Endothelial cell of hepatic sinusoid (primary cell): ENCODE data around the gene OR6J1.

Experiments
- in situ Hi-C: cut with HindIII; loops from 2 replicates; pipeline ENCODE4 v1.10.0; 2017; ENCODE audit warnings: low sequenced_read_pairs

Gene OR6J1

DNA sequence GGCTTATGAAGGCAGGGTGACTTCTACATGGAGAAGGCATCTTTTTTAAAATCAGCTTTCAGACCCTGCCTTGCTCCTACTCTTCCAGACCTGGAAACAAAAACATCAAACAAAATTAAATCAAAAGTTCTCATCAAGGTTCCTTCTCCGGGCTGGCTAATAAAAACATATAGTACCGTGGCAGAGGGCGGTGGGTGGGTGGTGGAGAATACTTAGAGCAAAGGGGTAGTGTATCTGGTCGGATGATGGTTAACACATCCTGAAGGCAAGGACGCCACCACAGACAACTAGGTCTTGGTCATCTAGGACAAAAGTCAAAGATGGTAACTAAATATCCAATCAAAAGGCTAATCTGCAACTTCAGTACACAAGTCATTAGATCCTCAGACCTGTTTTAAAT lies 56.9 kb downstream of the OR6J1 start:
- in situ Hi-C loops: no loop called here

DNA sequence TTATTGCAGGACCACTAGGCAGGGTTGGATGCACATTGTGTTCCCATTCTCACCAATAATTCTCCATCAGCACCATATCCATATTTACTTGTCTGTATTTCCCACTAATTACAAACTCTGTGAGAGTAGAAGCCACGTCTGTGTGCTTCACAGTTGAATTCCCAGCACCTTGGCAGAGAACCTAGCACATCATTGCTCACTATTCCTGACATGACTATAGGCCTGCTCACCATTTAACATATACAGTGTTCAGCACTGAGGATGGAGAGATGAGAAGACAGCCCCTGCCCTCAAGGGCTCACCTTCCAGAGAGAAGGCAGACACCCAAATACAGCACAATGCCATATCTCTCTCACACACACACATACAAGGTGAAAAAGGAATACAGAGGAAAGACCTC lies 60.2 kb downstream of the OR6J1 start:
- in situ Hi-C loops: no loop called here
